HCT116 (cell line): ENCODE results near the gene PRR36. TPM values are rescaled to one million over a fixed set of nuclear protein-coding genes. Genes with fewer than 3 reads are reported as not detected.

Experiments
- ATAC-seq: fragments of 200-7000 bp; cut with Tn5 transposase; 2 replicates; pipeline ENCODE4 v1.9.1; 2020; ENCODE audit warnings: mild to moderate bottlenecking, moderate library complexity
- BruUV-seq: library from RNA; stranded (reverse); fragments of 400-500 nt; replicated peaks from 2 replicates; lab custom pipeline; 2021; lab: Mats Ljungman, UMichigan
- CTCF ChIA-PET: fragments of 300-600 bp; sonication (Branson Sonifier 250); formaldehyde crosslinking; loops from one replicate; lab custom pipeline; 2021; ENCODE audit warnings: antibody characterized with exemption; lab: Charles Lee
- POLR2A ChIA-PET: fragments of 300-600, 350-600 bp; sonication (Branson Sonifier 250); formaldehyde crosslinking; loops from one replicate; lab custom pipeline; 2021; ENCODE audit warnings: antibody characterized with exemption; lab: Charles Lee
- RAD21 ChIA-PET, 2 experiments: fragments of 300-600 bp; sonication (Branson Sonifier 250); formaldehyde crosslinking; loops; one replicate each; lab custom pipeline; 2023; ENCODE audit warnings: low total read pairs in 2 of 2; ENCODE audit not compliant: uncharacterized antibody in 2 of 2, unreplicated experiment in 2 of 2, low non-redundant PET in 1 of 2; lab: Charles Lee
- DNase-seq: peaks from one replicate; pipeline ENCODE4 v3.0.0-alpha.2; 2010; ENCODE audit warnings: low read depth, low spot score
- H2AFZ ChIP-seq: fragments of 200-600 bp; shearing (Covaris generic), sonication (generic); 2 replicates; pipeline ENCODE4 v1.6.1; 2017; ENCODE audit warnings: low read depth, mixed run types, mixed read lengths, antibody characterized with exemption, low read length; ENCODE audit not compliant: poor library complexity, severe bottlenecking
- H3K27ac ChIP-seq: 2 replicates; pipeline ENCODE4 v1.5.1; 2012; ENCODE audit warnings: low read depth, low read length
- H3K27me3 ChIP-seq: fragments of 200-600 bp; sonication (generic); 2 replicates; pipeline ENCODE4 v1.6.1; 2016; ENCODE audit warnings: mixed run types, low read length, mixed read lengths; ENCODE audit not compliant: insufficient read depth
- H3K36me3 ChIP-seq, 2 experiments: fragments of 200-500 bp in 1 of 2; fragments of 200-600 bp in 1 of 2; sonication (Bioruptor generic) in 1 of 2; sonication (generic) in 1 of 2; 2 replicates each; pipeline versions ENCODE4 v1.5.1 to v1.6.1; 2014 to 2016; ENCODE audit warnings: low read length in 2 of 2, inconsistent platforms in 1 of 2, mixed read lengths in 1 of 2, mixed run types in 1 of 2; ENCODE audit not compliant: insufficient read depth in 2 of 2, control insufficient read depth in 1 of 2
- H3K4me1 ChIP-seq, 2 experiments: fragments of 200-600 bp in 1 of 2; sonication (generic) in 1 of 2; 2 replicates each; pipeline versions ENCODE4 v1.5.1 to v1.6.1; 2012 to 2017; ENCODE audit warnings: low read length in 2 of 2, inconsistent platforms in 1 of 2, mild to moderate bottlenecking in 1 of 2, mixed read lengths in 1 of 2, mixed run types in 1 of 2, moderate library complexity in 1 of 2; ENCODE audit not compliant: insufficient read depth in 2 of 2, control insufficient read depth in 1 of 2
- H3K4me2 ChIP-seq: fragments of 200-600 bp; sonication (generic); 2 replicates; pipeline ENCODE4 v1.6.1; 2017; ENCODE audit warnings: mixed run types, low read length, mixed read lengths
- H3K4me3 ChIP-seq, 2 experiments: fragments of 200-600 bp in 1 of 2; sonication (generic) in 1 of 2; replicated peaks in 1 of 2; 2 replicates each; pipeline ENCODE4 v1.5.1; 2011 to 2016; ENCODE audit warnings: low read length in 2 of 2, control low read depth in 1 of 2, low read depth in 1 of 2, mild to moderate bottlenecking in 1 of 2, mixed read lengths in 1 of 2, mixed run types in 1 of 2
- H3K79me2 ChIP-seq: fragments of 200-600 bp; sonication (generic); 2 replicates; pipeline ENCODE4 v1.6.1; 2017; ENCODE audit warnings: mild to moderate bottlenecking, mixed run types, low read length, moderate library complexity, mixed read lengths; ENCODE audit not compliant: insufficient read depth
- H3K9ac ChIP-seq: fragments of 200-600 bp; sonication (generic); 2 replicates; pipeline ENCODE4 v1.6.1; 2016; ENCODE audit warnings: low read length, mixed read lengths
- H3K9me2 ChIP-seq: fragments of 200-600 bp; sonication (generic), shearing (Covaris generic); 2 replicates; pipeline ENCODE4 v1.6.1; 2017; ENCODE audit warnings: mixed run types, mild to moderate bottlenecking, moderate library complexity; ENCODE audit not compliant: insufficient read depth
- H3K9me3 ChIP-seq, 2 experiments: fragments of 200-500 bp in 1 of 2; fragments of 200-600 bp in 1 of 2; sonication (Bioruptor generic) in 1 of 2; sonication (generic) in 1 of 2; 2 replicates each; pipeline ENCODE4 v1.6.1; 2014 to 2017; ENCODE audit warnings: low read length in 2 of 2, mixed read lengths in 2 of 2, inconsistent platforms in 1 of 2, low read depth in 1 of 2, mild to moderate bottlenecking in 1 of 2, mixed run types in 1 of 2, moderate library complexity in 1 of 2; ENCODE audit not compliant: control insufficient read depth in 1 of 2, insufficient read depth in 1 of 2
- H4K20me1 ChIP-seq: fragments of 200-600 bp; sonication (generic), shearing (Covaris generic); 2 replicates; pipeline ENCODE4 v1.6.1; 2017; ENCODE audit warnings: mixed run types, mild to moderate bottlenecking, moderate library complexity; ENCODE audit not compliant: insufficient read depth
- CBX3 ChIP-seq: IDR thresholded peaks from 2 replicates; pipeline ENCODE4 v1.6.1; 2012; ENCODE audit warnings: low read depth
- CEBPB ChIP-seq: IDR thresholded peaks from 2 replicates; pipeline ENCODE4 v1.6.1; 2012; ENCODE audit warnings: low read depth
- CTCF ChIP-seq, 3 experiments: fragments of 200-600 bp in 1 of 3; sonication (generic) in 1 of 3; IDR thresholded peaks in 2 of 3; conservative IDR thresholded peaks in 1 of 3; 2 replicates each; pipeline ENCODE4 v1.5.1; 2012 to 2017; ENCODE audit warnings: low read depth in 2 of 3, low read length in 2 of 3, antibody characterized with exemption in 1 of 3, borderline replicate concordance in 1 of 3, control low read depth in 1 of 3, mild to moderate bottlenecking in 1 of 3, mixed read lengths in 1 of 3, mixed run types in 1 of 3, moderate library complexity in 1 of 3; ENCODE audit not compliant: insufficient read depth in 1 of 3
- EGR1 ChIP-seq: IDR thresholded peaks from 2 replicates; pipeline ENCODE4 v1.6.1; 2012; ENCODE audit warnings: low read depth
- ELF1 ChIP-seq: IDR thresholded peaks from 2 replicates; pipeline ENCODE4 v1.6.1; 2012; ENCODE audit warnings: low read depth, borderline replicate concordance
- EZH2 ChIP-seq: fragments of 200-600 bp; sonication (generic); IDR thresholded peaks from 2 replicates; pipeline ENCODE4 v1.6.1; 2017; ENCODE audit warnings: antibody characterized with exemption, mixed run types
- EZH2phosphoT487 ChIP-seq: fragments of 200-600 bp; IDR thresholded peaks from 2 replicates; pipeline ENCODE4 v1.6.1; 2018; ENCODE audit warnings: antibody characterized with exemption, borderline replicate concordance
- JUND ChIP-seq: IDR thresholded peaks from 2 replicates; pipeline ENCODE4 v1.6.1; 2012
- POLR2AphosphoS5 ChIP-seq: IDR thresholded peaks from 2 replicates; pipeline ENCODE4 v1.6.1; 2011; ENCODE audit warnings: mild to moderate bottlenecking, low read depth, low read length, moderate library complexity
- RAD21 ChIP-seq: IDR thresholded peaks from 2 replicates; pipeline ENCODE4 v1.6.1; 2012; ENCODE audit warnings: low read depth, mild to moderate bottlenecking
- SIN3A ChIP-seq: IDR thresholded peaks from 2 replicates; pipeline ENCODE4 v1.6.1; 2012; ENCODE audit warnings: low read depth
- SP1 ChIP-seq: IDR thresholded peaks from 2 replicates; pipeline ENCODE4 v1.6.1; 2012; ENCODE audit warnings: low read depth
- SRF ChIP-seq: IDR thresholded peaks from 2 replicates; pipeline ENCODE4 v1.6.1; 2012; ENCODE audit warnings: low read depth
- TCF7L2 ChIP-seq: IDR thresholded peaks from 2 replicates; pipeline ENCODE4 v1.7.0; 2011; ENCODE audit warnings: borderline replicate concordance, inconsistent platforms; ENCODE audit not compliant: insufficient read depth, insufficient read length; ENCODE audit errors: extremely low read depth
- ZBTB33 ChIP-seq: IDR thresholded peaks from 2 replicates; pipeline ENCODE4 v1.6.1; 2011; ENCODE audit warnings: mild to moderate bottlenecking, low read length, moderate library complexity; ENCODE audit not compliant: insufficient replicate concordance; ENCODE audit errors: extremely low read depth
- ZNF274 ChIP-seq: fragments of 200-500 bp; sonication (Bioruptor generic); IDR thresholded peaks from 2 replicates; pipeline ENCODE4 v1.6.1; 2014; ENCODE audit warnings: mild to moderate bottlenecking, low read depth, low read length, inconsistent platforms
- intact Hi-C: fragments of 100-400 bp; cut with micrococcal nuclease; formaldehyde crosslinking; loops from 2 replicates; pipeline ENCODE4 v1.10.0; 2022
- total RNA-seq: library from RNA; stranded (reverse); gene quantifications from one replicate; pipeline ENCODE4 v1.2.1, GENCODE V29; 2021; ENCODE audit not compliant: unreplicated experiment
- TF ChIP-seq, protein P1 (sequence below): IDR thresholded peaks from 2 replicates; pipeline ENCODE4 v1.6.1; 2012; ENCODE audit warnings: low read depth

The PRR36 gene
- total RNA-seq, 1 experiment from 2014 or later, result 7.5 TPM

GRCh38 chr19:7873304-7874075, 700 bp downstream of the PRR36 start:
- peak overlapping the region; percentile 41; the same call in 1 of the 2 replicates for H3K9ac ChIP-seq
- peaks cover 20 to 62% of the 10 kb centered on the region in 2 experiments for H3K4me1 ChIP-seq
- H3K9me3 ChIP-seq, result no peaks in the 10 kb centered on the region
- H3K36me3 ChIP-seq, result no peaks in the 10 kb centered on the region
- TF ChIP-seq RAD21, result no peak
- no peak for TF ChIP-seq SIN3A
- TF ChIP-seq POLR2AphosphoS5, result no peak
- no peak for TF ChIP-seq EZH2phosphoT487
- no peak for TF ChIP-seq SP1
- no peak for TF ChIP-seq TCF7L2
- TF ChIP-seq ELF1, result no peak
- TF ChIP-seq CBX3, result no peak
- TF ChIP-seq EZH2, result no peak
- TF ChIP-seq ZBTB33, result no peak
- TF ChIP-seq CTCF (IDR thresholded peaks at IDR 0.05 in 2 of 3, conservative IDR thresholded peaks at IDR 0.05 in 1 of 3; ENCODE audit: borderline replicate concordance in 1 of 3, insufficient read depth in 1 of 3, low read depth in 2 of 3, low read length in 2 of 3), result no peak
- TF ChIP-seq, protein P1, sequence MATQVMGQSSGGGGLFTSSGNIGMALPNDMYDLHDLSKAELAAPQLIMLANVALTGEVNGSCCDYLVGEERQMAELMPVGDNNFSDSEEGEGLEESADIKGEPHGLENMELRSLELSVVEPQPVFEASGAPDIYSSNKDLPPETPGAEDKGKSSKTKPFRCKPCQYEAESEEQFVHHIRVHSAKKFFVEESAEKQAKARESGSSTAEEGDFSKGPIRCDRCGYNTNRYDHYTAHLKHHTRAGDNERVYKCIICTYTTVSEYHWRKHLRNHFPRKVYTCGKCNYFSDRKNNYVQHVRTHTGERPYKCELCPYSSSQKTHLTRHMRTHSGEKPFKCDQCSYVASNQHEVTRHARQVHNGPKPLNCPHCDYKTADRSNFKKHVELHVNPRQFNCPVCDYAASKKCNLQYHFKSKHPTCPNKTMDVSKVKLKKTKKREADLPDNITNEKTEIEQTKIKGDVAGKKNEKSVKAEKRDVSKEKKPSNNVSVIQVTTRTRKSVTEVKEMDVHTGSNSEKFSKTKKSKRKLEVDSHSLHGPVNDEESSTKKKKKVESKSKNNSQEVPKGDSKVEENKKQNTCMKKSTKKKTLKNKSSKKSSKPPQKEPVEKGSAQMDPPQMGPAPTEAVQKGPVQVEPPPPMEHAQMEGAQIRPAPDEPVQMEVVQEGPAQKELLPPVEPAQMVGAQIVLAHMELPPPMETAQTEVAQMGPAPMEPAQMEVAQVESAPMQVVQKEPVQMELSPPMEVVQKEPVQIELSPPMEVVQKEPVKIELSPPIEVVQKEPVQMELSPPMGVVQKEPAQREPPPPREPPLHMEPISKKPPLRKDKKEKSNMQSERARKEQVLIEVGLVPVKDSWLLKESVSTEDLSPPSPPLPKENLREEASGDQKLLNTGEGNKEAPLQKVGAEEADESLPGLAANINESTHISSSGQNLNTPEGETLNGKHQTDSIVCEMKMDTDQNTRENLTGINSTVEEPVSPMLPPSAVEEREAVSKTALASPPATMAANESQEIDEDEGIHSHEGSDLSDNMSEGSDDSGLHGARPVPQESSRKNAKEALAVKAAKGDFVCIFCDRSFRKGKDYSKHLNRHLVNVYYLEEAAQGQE, result no peak
- no peak for TF ChIP-seq EGR1
- TF ChIP-seq ZNF274, result no peak
- TF ChIP-seq CEBPB, result no peak
- no peak for TF ChIP-seq JUND
- TF ChIP-seq SRF, result no peak
- TF ChIP-seq, all 23 proteins: peak for 0
- POLR2A ChIA-PET, result interaction anchor here (0.6 kb wide), 1 partner anchor 331 kb away, joined by 3 read pairs; no protein-coding TSS in a partner anchor
- Histone ChIP-seq H3K4me3 (peak overlapping the region; percentile 46 to 56), H3K9me2 (no peaks in the 10 kb centered on the region), H3K27ac (peak overlapping the region; percentile 61; the same call in 1 of the 2 replicates), H3K4me2 (peak overlapping the region; percentile 79), H4K20me1 (no peaks in the 10 kb centered on the region), H3K79me2 (no peaks in the 10 kb centered on the region), H3K27me3 (no peaks in the 10 kb centered on the region), H2AFZ (no peak overlapping the region)
- ATAC-seq (no peak), DNase-seq (no peak)
- CTCF ChIA-PET, result no interaction called here
- RAD21 ChIA-PET, result no interaction called here
- no TSS peak for BruUV-seq
- intact Hi-C loops, result no loop called here
